Measurements from ENCODE around the gene ATP6V0E2.

ATP6V0E2 gene

GRCh38 chr7:149838992-149839408 is 34.8 kb upstream of the ATP6V0E2 start:
- FAIRE-seq = no peak

GRCh38 chr7:149839933-149840332 is 33.8 kb upstream of the ATP6V0E2 start:
- FAIRE-seq = peak; percentile 38

DNA sequence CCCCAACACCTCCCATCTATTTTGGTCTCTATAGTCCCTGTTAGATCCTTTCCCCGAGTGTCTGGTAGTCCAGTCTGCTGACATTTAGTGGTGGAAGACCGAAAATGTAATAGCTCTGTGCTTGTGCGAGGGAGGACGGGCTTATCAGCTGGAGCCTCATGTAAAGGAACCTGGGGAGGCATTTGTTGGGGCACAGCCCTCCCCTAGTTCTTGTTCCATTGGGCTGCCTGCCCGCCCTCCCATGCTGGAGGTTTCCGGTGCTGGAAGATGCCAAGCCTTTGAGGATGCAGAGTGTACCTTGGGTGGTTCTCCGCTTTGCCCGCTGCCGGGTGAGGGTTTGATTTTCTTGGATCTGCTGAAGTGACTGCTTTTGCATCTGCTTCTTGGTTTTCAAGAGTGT is 30.2 kb upstream of the ATP6V0E2 start:
- no peak for FAIRE-seq

DNA sequence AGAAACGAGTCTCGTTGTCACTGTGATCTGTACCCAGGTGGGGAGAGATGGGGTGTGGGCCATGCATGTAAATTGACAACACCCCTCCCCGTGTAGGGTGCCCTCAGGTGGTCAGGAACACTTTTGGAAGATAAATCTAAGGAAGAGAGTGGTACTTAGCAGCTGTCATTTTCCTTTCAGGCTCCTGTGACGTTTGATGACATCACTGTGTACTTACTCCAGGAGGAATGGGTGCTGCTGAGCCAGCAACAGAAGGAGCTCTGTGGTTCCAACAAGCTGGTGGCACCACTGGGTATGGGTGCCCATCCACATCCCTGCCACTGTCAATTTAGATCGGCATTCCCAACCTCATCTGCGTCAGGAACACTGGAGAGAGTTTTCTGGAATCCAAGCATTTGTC is 29.3 kb upstream of the ATP6V0E2 start:
- no peak for FAIRE-seq

DNA sequence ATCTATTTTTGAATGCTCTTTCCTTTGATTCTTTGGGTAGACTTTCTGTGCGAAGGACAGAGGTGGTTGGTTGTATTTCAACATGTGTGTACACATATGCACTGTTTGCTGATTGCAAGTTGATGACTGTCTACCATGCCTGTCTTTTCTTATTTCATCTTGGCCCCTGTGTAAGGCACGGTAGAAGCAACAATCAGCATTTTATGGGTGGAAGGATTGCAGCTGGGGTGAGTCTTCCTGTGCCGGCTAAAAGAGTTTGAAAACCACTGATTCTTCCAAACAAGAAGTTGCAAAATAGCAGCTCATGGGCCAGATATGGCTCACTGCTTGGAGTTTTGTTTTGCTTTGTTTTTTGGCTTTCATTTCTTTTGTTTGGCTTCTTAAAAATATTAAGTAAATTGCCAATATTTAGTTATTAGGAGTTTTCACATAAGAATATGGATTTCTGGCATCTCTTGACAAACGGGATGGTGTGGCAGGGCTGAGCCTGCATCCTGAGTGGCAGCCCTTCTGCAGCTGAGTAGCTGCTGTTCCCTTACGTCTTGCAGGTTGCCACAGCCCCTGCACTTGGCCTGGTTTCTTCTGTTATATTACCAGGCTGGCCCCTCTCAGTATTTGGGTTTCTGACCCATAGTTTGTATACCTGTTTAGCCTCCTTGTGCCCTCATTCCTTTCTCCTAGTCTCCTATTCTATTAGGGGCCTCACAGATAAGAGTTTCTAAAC is 28.4 kb upstream of the ATP6V0E2 start:
- FAIRE-seq = no peak

GRCh38 chr7:149846021-149846420 is 27.7 kb upstream of the ATP6V0E2 start:
- no peak for FAIRE-seq

GRCh38 chr7:149846436-149847046 is 27.2 kb upstream of the ATP6V0E2 start:
- FAIRE-seq = no peak

GRCh38 chr7:149849174-149849573 is 24.6 kb upstream of the ATP6V0E2 start:
- no peak for FAIRE-seq

DNA sequence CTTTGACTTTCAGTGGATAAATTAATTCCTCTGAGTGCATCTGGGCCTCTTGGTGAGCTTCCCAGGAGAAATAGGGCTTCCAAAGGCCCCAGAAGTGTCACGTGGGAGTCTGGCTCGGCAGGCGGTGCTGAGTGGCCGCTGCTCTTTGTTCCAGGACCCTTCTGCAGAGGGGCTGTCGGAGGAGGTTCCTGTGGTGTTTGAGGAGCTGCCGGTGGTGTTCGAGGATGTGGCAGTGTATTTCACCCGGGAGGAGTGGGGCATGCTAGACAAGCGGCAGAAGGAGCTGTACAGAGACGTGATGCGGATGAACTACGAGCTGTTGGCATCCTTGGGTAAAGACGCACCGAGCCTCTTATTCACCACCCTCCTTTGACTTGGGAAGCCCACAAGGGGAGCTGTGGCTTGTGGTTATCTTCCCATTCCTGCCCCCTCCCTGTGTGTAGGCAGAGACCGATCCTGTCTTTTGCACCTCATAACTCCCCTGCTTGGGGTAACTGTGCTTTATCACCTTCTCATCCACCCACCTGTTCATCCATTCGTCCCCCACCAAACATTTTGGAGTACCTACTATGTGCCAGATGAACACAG is 23.7 kb upstream of the ATP6V0E2 start:
- FAIRE-seq = no peak

GRCh38 chr7:149850716-149851115 is 23.1 kb upstream of the ATP6V0E2 start:
- no peak for FAIRE-seq

- FAIRE-seq = no peak
Measured at GRCh38 chr7:149851449-149851848, 22.3 kb upstream of the ATP6V0E2 start.

- FAIRE-seq = no peak
Measured at GRCh38 chr7:149853157-149853556, 20.6 kb upstream of the ATP6V0E2 start.

DNA sequence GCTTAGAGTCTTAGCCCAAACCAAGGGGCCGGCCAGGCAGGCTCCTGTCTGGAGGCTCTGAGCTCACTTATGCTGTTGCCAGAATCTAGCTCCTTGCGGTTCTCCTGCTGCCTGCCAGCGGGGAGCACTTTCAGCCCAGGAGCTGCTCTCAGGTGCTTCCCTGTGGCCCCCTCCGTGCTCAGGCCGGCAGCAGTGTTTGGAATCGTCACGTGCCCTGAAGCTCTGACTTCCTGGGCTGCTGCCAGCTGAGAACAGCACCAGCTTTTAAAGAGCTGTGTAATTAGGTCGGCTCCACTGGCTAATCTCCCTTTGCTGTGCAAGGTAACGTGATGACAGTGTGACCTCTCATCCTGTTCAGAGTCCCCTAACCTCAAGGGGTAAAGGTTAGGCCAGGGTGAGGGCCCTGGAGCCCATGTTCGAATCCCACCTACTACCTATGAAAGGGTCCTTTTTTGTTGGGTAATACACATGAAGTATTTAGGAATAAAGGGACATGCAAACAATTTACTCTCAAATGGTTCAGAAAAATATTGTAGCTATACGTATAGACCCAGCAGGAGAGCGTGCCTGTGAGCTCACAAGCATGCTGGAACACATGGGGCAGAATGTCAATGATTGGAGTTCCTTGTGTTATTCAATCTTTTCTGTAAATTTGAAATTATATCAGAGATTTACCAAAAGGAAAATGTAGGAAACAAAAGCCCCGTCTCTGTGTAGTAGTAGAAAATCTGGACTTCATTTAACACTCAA is 19.0 kb upstream of the ATP6V0E2 start:
- no peak for FAIRE-seq

DNA sequence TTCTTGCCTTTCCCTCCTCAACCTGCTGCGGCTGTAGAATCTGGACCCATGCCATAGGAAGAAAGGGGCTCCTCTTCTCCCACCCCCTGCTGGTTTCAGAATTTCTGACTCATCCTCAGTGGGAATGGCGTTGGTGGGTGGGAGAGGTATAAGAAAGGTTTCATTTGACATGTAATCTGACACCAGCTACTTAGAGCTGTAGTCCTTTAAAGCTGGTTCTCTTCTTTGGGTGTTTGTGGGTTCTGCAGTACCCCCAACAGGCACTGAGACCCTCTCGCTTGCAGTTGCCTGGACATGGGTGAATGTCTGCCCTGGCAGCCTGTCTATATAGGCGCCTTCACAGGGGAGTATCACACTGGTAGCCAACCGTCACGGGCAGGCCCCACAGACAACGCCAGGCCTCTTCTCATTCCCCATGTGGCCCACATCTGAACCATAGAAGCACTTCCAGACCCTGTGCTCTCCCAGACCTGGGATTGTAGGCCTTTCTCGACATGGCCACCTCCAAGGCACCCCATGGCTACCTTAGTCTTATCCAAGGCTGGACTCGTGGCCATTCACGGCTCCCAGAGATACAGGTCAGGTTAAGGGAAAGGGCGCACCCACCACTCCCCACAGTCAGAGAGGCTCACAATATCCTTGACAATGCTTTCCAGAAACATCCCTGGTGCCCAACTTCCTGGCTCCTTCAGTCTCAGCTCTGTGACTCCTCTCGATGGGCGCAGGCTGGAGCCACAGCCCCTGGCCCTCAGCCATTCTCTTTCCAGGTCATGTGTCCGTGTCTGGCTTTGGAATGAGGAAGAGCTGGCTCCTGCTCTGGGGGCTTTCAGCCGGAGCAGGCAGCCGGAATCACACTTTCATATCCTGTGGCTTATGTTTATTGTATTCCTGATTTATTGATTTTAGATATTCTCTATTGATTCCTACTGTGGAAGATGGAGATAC is 18.1 kb upstream of the ATP6V0E2 start:
- no peak for FAIRE-seq

DNA sequence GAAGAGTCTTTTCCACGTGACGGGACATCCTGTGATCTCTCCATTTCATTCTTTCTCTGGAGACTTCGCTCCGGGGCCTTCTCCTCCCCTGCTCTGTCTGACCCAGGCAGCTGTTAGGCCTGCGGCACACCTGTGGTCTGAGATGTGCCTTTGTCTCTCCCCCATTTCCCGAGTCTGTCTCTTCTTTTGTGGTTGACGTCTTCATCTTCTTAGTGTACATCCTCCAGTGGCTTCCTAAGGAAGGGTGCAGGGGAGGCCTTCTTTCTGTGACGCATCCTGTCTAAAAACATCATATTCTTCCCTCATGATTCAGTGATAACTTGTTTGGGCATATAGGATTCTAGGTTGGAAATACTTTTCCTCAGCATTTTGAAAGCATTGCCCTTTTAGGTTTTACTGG is 17.2 kb upstream of the ATP6V0E2 start:
- no peak for FAIRE-seq

GRCh38 chr7:149859369-149859768 is 14.4 kb upstream of the ATP6V0E2 start:
- FAIRE-seq = no peak

- FAIRE-seq = no peak
Measured at GRCh38 chr7:149859876-149860275, 13.9 kb upstream of the ATP6V0E2 start.

GRCh38 chr7:149860821-149861727 is 12.7 kb upstream of the ATP6V0E2 start:
- no peak for FAIRE-seq

- FAIRE-seq = no peak
Measured at GRCh38 chr7:149861728-149862045, 12.1 kb upstream of the ATP6V0E2 start.

- FAIRE-seq = no peak
Measured at GRCh38 chr7:149862156-149862555, 11.6 kb upstream of the ATP6V0E2 start.

DNA sequence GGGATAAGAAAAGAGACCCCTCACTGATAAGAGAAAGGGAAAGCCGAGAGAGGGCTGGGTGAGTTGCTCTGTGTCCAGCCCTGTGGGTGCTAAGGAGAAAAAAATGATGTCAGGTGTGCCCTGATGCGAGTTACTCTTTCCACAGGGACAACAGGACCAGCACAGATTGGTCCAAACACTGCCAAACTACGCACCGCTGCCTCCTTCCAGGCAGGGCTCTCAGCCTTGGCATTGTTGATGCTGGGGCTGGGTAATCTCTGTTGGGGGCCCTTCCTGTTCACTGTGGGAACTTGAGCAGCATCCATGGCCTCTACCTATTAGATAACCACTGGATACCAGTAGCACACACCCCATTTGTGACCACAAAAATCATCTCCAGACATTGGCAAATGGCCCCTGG is 10.3 kb upstream of the ATP6V0E2 start:
- no peak for FAIRE-seq

DNA sequence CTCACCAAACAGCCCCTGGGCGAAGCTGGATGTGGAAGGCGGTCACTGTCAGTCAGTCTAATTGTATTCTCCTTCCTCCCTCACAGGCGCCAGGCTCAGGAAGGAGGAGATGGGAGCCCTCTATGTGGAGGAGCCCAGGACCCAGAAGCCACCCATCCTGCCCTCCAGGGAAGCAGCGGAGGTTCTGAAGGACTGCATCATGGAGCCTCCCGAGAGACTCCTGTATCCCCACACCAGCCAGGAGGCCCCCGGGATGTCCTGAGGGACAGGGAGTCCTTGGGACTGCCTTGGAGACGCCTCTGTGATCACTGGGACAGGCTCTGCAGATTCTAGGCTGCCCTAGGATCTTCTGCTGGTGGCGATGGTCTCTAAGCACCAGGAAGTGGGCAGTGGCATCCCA is 9.7 kb upstream of the ATP6V0E2 start:
- no peak for FAIRE-seq

All from TTC549 (cell line).